ENCODE data around the gene OR2T29. TPM values are rescaled to one million over a fixed set of nuclear protein-coding genes. Genes with fewer than 3 reads are reported as not detected.
"Not testable (repeated sequence)": the region's sequence is repeated elsewhere in the genome, so short reads cannot be mapped to it uniquely, and the experiment has no call there.

Gene OR2T29
- total RNA-seq, 1 donor from 2014 or later, result not detected

DNA sequence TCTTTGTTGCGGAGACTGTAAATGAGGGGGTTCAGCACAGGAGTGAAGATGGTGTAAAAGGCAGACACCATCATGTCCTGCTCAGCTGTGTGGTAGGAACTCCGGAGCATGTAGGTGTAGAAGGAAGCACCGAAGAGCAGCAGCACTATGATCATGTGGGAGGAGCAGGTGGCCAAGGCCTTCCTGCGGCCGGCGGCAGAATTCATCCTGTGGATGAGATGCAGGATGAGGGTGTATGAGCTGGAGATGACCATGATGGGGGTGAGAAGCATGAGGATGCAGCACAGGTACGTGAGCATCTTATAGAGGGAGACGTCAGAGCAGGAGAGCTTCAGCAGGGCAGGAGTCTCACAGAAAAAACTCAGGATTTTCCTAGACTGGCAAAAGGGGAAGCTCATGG lies 11.3 kb upstream of the OR2T29 start:
- H3K36me3 Mint-ChIP-seq (ENCODE audit: low read depth); H3K4me1 Mint-ChIP-seq (ENCODE audit: low read depth); H3K9me3 Mint-ChIP-seq; H3K4me3 Mint-ChIP-seq (ENCODE audit: low read depth); H3K27ac Mint-ChIP-seq; intact Hi-C loops (cut with micrococcal nuclease); H3K27me3 Mint-ChIP-seq (ENCODE audit: low read depth); DNase-seq (ENCODE audit: low spot score): not testable (repeated sequence)

DNA sequence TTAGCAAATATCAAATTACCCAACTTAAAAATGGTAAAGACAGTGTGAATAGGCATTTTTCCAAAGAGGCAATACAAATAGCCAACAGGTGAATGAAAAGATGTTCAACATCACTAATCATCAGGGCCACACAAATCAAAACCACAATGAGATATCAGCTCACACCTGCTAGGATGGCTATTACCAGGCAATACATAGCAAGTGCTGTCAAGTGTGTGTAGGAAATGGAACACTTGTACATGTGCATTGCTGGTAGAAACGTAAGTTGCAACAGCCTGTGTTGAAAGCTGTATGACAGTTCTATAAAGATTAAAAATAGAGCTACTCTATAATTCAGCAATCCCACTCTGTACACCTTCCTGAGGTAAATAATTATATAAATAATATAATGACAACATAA lies 9.5 kb upstream of the OR2T29 start:
- intact Hi-C loops (cut with micrococcal nuclease); H3K27ac Mint-ChIP-seq; DNase-seq (ENCODE audit: low spot score); H3K9me3 Mint-ChIP-seq; H3K27me3 Mint-ChIP-seq (ENCODE audit: low read depth); H3K36me3 Mint-ChIP-seq (ENCODE audit: low read depth); H3K4me1 Mint-ChIP-seq (ENCODE audit: low read depth); H3K4me3 Mint-ChIP-seq (ENCODE audit: low read depth): not testable (repeated sequence)

DNA sequence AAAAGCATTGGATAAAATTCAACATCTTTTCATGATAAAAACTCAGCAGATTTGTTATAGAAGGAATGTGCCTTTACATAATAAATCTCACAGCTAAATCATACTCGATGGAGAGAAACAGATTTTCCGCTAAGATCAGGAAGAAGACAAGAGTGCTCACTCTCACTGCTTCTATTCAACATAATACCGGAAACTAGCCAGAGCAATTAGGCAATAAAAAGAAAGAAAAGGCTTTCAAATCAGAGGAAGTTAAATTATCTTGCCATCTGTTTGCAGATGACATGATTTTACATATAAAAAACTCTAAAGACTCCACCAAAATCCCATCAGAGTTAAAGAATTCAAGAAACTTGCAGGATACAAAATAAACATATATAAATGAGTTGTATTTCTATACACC lies 8.2 kb upstream of the OR2T29 start:
- not testable (repeated sequence) for H3K9me3 Mint-ChIP-seq, H3K27ac Mint-ChIP-seq

GRCh38 chr1:248569049-248569448 lies 6.5 kb upstream of the OR2T29 start:
- H3K36me3 Mint-ChIP-seq (ENCODE audit: low read depth); DNase-seq (ENCODE audit: low spot score); H3K4me3 Mint-ChIP-seq (ENCODE audit: low read depth); intact Hi-C loops (cut with micrococcal nuclease); H3K4me1 Mint-ChIP-seq (ENCODE audit: low read depth); H3K27me3 Mint-ChIP-seq (ENCODE audit: low read depth); H3K27ac Mint-ChIP-seq; H3K9me3 Mint-ChIP-seq: not testable (repeated sequence)

More for the DNA sequence above, 8.2 kb upstream of the OR2T29 start:
- H3K4me3 Mint-ChIP-seq (ENCODE audit: low read depth); H3K27me3 Mint-ChIP-seq (ENCODE audit: low read depth); intact Hi-C loops (cut with micrococcal nuclease); H3K36me3 Mint-ChIP-seq (ENCODE audit: low read depth); DNase-seq (ENCODE audit: low spot score); H3K4me1 Mint-ChIP-seq (ENCODE audit: low read depth): not testable (repeated sequence)

- H3K36me3 Mint-ChIP-seq (ENCODE audit: low read depth); H3K9me3 Mint-ChIP-seq; H3K27me3 Mint-ChIP-seq (ENCODE audit: low read depth); H3K4me1 Mint-ChIP-seq (ENCODE audit: low read depth); intact Hi-C loops (cut with micrococcal nuclease): not testable (repeated sequence)
- H3K4me3 Mint-ChIP-seq (ENCODE audit: low read depth), result peak overlapping the region; percentile 83
- peak; percentile 18 for DNase-seq (ENCODE audit: low spot score)
- peak overlapping the region; percentile 93 for H3K27ac Mint-ChIP-seq
Observed at GRCh38 chr1:248565530-248566373, 3.2 kb upstream of the OR2T29 start.

DNA sequence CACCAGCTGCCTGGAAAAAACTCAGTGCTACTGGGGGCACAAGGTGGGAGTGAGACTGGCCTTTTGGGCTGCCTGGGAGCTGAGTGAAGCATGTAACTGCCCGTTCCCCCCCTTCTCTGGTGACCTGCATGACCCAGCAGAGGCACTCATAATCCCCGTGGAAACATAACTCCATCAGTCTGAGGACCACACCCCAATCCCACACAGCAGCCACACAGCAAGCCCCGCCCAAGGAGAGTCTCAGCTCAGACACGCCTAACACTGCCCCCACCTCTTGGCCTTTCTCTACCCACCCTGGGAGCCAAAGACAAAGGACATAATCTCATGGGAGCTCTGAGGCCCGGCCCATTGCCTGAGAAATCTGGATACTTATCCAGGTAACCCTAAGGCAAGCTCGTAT lies 11.5 kb downstream of the OR2T29 start:
- intact Hi-C loops (cut with micrococcal nuclease); H3K36me3 Mint-ChIP-seq (ENCODE audit: low read depth); H3K4me1 Mint-ChIP-seq (ENCODE audit: low read depth); H3K9me3 Mint-ChIP-seq; H3K27ac Mint-ChIP-seq; H3K27me3 Mint-ChIP-seq (ENCODE audit: low read depth); DNase-seq (ENCODE audit: low spot score); H3K4me3 Mint-ChIP-seq (ENCODE audit: low read depth): not testable (repeated sequence)

- H3K36me3 Mint-ChIP-seq (ENCODE audit: low read depth); H3K4me1 Mint-ChIP-seq (ENCODE audit: low read depth); H3K27me3 Mint-ChIP-seq (ENCODE audit: low read depth); DNase-seq (ENCODE audit: low spot score); intact Hi-C loops (cut with micrococcal nuclease); H3K9me3 Mint-ChIP-seq; H3K27ac Mint-ChIP-seq; H3K4me3 Mint-ChIP-seq (ENCODE audit: low read depth): not testable (repeated sequence)
Observed at GRCh38 chr1:248547383-248547782, 15.2 kb downstream of the OR2T29 start.

- intact Hi-C loops (cut with micrococcal nuclease); H3K4me1 Mint-ChIP-seq (ENCODE audit: low read depth); H3K4me3 Mint-ChIP-seq (ENCODE audit: low read depth); H3K27me3 Mint-ChIP-seq (ENCODE audit: low read depth); DNase-seq (ENCODE audit: low spot score); H3K27ac Mint-ChIP-seq; H3K36me3 Mint-ChIP-seq (ENCODE audit: low read depth); H3K9me3 Mint-ChIP-seq: not testable (repeated sequence)
Observed at GRCh38 chr1:248537449-248537848, 25.1 kb downstream of the OR2T29 start.

- intact Hi-C loops (cut with micrococcal nuclease), result no loop called here
- DNase-seq (ENCODE audit: low spot score), result no peak
- H3K27ac Mint-ChIP-seq, result no peak overlapping the region
Observed at GRCh38 chr1:248521856-248522255, 40.7 kb downstream of the OR2T29 start.

DNA sequence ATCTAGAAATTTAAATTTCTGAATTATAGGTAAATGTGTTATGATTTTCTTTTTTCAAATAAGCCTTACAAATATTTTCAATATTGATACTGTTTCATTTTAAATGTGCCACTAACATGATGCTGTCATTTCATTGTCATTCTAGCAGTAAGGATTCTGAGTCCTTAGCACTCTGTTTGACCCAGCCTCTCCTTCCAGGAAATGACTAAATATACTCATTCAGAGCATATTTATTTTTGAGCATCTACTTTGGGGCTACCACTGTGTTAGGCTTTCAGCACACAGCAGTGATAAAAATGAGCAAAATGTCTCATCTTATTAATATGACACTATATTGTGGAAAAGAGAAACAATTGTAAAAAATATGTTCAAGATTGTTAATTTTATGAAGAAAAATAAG lies 52.4 kb downstream of the OR2T29 start:
- H3K4me1 Mint-ChIP-seq (ENCODE audit: low read depth); H3K4me3 Mint-ChIP-seq (ENCODE audit: low read depth); H3K27me3 Mint-ChIP-seq (ENCODE audit: low read depth); intact Hi-C loops (cut with micrococcal nuclease); DNase-seq (ENCODE audit: low spot score); H3K36me3 Mint-ChIP-seq (ENCODE audit: low read depth); H3K9me3 Mint-ChIP-seq; H3K27ac Mint-ChIP-seq: not testable (repeated sequence)

More at GRCh38 chr1:248521856-248522255, 40.7 kb downstream of the OR2T29 start:
- H3K9me3 Mint-ChIP-seq, result no peaks in the 10 kb centered on the region
- no peaks in the 10 kb centered on the region for H3K4me1 Mint-ChIP-seq (ENCODE audit: low read depth)
- no peak overlapping the region for H3K4me3 Mint-ChIP-seq (ENCODE audit: low read depth)
- H3K36me3 Mint-ChIP-seq (ENCODE audit: low read depth), result no peaks in the 10 kb centered on the region
- no peaks in the 10 kb centered on the region for H3K27me3 Mint-ChIP-seq (ENCODE audit: low read depth)

DNA sequence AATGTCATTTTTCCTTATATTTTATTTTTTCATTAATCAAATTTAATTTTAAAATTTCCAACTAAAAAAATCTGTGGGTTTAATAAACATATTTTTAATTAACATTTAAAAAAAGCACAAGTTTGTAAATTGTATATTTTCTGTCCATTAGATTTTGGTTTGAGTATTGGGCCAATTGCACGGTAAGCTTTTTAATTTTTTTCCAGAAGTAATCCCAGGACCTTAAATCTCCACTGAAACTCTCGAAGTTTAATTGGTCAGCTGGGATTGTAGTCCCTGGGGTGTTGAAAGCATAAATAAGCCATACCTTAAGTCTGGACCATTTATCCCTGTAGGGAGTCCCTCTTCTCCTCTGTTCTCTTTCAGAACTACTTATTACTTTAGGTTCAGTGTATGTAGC lies 54.8 kb downstream of the OR2T29 start, which contains the start of gene OR2G6:
Gene OR2G6 (plus strand): TSS at position 301 of the 400 bp plus-strand sequence. CDS start 13,574 bp downstream, outside the sequence.
- H3K27me3 Mint-ChIP-seq (ENCODE audit: low read depth); H3K4me1 Mint-ChIP-seq (ENCODE audit: low read depth); DNase-seq (ENCODE audit: low spot score); H3K27ac Mint-ChIP-seq; H3K4me3 Mint-ChIP-seq (ENCODE audit: low read depth); H3K9me3 Mint-ChIP-seq; H3K36me3 Mint-ChIP-seq (ENCODE audit: low read depth); intact Hi-C loops (cut with micrococcal nuclease): not testable (repeated sequence)
